HL-60 (cell line): ENCODE measurements around the gene OR52I2.

Source experiments
- GABPA ChIP-seq: IDR thresholded peaks from 2 replicates; pipeline ENCODE4 v1.6.1; 2012; ENCODE audit warnings: low read depth
- POLR2AphosphoS5 ChIP-seq: IDR thresholded peaks from 2 replicates; pipeline ENCODE4 v1.6.1; 2012; ENCODE audit warnings: low read depth
- SPI1 ChIP-seq: IDR thresholded peaks from 2 replicates; pipeline ENCODE4 v1.6.1; 2012; ENCODE audit warnings: low read depth, mild to moderate bottlenecking, borderline replicate concordance
- TF ChIP-seq, protein P1 (sequence below): IDR thresholded peaks from one replicate; pipeline ENCODE4 v1.5.1; 2011; ENCODE audit warnings: low read length, control low read depth, inconsistent platforms; ENCODE audit not compliant: insufficient read depth
- TF ChIP-seq, protein P2 (sequence below): IDR thresholded peaks from 2 replicates; pipeline ENCODE4 v1.6.1; 2012; ENCODE audit warnings: low read depth; ENCODE audit not compliant: insufficient replicate concordance

DNA sequence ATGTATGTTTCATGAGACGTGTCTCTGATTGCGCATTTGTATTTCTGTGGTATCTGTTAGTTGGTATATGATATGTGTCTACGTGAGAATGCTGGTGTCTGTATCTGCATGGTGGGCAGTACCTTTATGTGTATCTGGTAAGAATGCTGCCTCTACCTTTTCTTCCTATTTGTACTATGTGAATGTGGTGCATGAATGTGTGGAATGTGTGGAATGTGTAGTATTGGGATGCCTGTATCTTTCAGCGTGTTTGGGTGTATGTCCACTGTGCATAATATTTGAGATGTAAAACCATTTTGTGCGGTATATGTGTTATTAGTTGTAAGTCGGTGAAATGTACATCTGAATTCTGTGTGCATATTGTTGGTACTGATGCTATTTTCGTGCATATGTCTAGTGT lies 60.0 kb downstream of the OR52I2 start:
- TF ChIP-seq, protein P1, sequence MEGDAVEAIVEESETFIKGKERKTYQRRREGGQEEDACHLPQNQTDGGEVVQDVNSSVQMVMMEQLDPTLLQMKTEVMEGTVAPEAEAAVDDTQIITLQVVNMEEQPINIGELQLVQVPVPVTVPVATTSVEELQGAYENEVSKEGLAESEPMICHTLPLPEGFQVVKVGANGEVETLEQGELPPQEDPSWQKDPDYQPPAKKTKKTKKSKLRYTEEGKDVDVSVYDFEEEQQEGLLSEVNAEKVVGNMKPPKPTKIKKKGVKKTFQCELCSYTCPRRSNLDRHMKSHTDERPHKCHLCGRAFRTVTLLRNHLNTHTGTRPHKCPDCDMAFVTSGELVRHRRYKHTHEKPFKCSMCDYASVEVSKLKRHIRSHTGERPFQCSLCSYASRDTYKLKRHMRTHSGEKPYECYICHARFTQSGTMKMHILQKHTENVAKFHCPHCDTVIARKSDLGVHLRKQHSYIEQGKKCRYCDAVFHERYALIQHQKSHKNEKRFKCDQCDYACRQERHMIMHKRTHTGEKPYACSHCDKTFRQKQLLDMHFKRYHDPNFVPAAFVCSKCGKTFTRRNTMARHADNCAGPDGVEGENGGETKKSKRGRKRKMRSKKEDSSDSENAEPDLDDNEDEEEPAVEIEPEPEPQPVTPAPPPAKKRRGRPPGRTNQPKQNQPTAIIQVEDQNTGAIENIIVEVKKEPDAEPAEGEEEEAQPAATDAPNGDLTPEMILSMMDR = no peak
- TF ChIP-seq GABPA = no peak
- TF ChIP-seq POLR2AphosphoS5 = no peak
- no peak for TF ChIP-seq SPI1
- TF ChIP-seq, protein P2, sequence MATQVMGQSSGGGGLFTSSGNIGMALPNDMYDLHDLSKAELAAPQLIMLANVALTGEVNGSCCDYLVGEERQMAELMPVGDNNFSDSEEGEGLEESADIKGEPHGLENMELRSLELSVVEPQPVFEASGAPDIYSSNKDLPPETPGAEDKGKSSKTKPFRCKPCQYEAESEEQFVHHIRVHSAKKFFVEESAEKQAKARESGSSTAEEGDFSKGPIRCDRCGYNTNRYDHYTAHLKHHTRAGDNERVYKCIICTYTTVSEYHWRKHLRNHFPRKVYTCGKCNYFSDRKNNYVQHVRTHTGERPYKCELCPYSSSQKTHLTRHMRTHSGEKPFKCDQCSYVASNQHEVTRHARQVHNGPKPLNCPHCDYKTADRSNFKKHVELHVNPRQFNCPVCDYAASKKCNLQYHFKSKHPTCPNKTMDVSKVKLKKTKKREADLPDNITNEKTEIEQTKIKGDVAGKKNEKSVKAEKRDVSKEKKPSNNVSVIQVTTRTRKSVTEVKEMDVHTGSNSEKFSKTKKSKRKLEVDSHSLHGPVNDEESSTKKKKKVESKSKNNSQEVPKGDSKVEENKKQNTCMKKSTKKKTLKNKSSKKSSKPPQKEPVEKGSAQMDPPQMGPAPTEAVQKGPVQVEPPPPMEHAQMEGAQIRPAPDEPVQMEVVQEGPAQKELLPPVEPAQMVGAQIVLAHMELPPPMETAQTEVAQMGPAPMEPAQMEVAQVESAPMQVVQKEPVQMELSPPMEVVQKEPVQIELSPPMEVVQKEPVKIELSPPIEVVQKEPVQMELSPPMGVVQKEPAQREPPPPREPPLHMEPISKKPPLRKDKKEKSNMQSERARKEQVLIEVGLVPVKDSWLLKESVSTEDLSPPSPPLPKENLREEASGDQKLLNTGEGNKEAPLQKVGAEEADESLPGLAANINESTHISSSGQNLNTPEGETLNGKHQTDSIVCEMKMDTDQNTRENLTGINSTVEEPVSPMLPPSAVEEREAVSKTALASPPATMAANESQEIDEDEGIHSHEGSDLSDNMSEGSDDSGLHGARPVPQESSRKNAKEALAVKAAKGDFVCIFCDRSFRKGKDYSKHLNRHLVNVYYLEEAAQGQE = no peak
